ENCODE measurements around the gene STXBP4.
A peak's percentile ranks its signal among the peaks of the same experiment; 100 is the strongest.

STXBP4 gene

GRCh38 chr17:54968262-54968987, at the start of gene STXBP4, which contains the start of gene COX11:
STXBP4 (plus strand) TSS chr17:54968765; CDS start chr17:54986220, 17,455 bp downstream.
COX11 (minus strand) TSS chr17:54968654; CDS start chr17:54968646, 8 bp downstream.
- peak within 1 kb of the TSS; percentile 75 for H3K27ac ChIP-seq
- TF ChIP-seq, protein P1, sequence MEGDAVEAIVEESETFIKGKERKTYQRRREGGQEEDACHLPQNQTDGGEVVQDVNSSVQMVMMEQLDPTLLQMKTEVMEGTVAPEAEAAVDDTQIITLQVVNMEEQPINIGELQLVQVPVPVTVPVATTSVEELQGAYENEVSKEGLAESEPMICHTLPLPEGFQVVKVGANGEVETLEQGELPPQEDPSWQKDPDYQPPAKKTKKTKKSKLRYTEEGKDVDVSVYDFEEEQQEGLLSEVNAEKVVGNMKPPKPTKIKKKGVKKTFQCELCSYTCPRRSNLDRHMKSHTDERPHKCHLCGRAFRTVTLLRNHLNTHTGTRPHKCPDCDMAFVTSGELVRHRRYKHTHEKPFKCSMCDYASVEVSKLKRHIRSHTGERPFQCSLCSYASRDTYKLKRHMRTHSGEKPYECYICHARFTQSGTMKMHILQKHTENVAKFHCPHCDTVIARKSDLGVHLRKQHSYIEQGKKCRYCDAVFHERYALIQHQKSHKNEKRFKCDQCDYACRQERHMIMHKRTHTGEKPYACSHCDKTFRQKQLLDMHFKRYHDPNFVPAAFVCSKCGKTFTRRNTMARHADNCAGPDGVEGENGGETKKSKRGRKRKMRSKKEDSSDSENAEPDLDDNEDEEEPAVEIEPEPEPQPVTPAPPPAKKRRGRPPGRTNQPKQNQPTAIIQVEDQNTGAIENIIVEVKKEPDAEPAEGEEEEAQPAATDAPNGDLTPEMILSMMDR (IDR thresholded peaks at IDR 0.05) = 0 out of 2 replicates have a peak, but pooled peaks have one; percentile 27
- TF ChIP-seq ZFX (IDR thresholded peaks at IDR 0.05; ENCODE audit: borderline replicate concordance) = no peak

- no peak overlapping the region for H3K27ac ChIP-seq
Observed at GRCh38 chr17:54919425-54919824, 49.1 kb upstream of the STXBP4 start.

GRCh38 chr17:54920819-54921218, 47.7 kb upstream of the STXBP4 start:
- TF ChIP-seq, protein P1 (IDR thresholded peaks at IDR 0.05) = no peak
- no peak for TF ChIP-seq ZFX (IDR thresholded peaks at IDR 0.05; ENCODE audit: borderline replicate concordance)
- no peak overlapping the region for H3K27ac ChIP-seq

More at GRCh38 chr17:54919425-54919824, 49.1 kb upstream of the STXBP4 start:
- TF ChIP-seq ZFX (IDR thresholded peaks at IDR 0.05; ENCODE audit: borderline replicate concordance) = no peak
- TF ChIP-seq, protein P1 (IDR thresholded peaks at IDR 0.05) = no peak

DNA sequence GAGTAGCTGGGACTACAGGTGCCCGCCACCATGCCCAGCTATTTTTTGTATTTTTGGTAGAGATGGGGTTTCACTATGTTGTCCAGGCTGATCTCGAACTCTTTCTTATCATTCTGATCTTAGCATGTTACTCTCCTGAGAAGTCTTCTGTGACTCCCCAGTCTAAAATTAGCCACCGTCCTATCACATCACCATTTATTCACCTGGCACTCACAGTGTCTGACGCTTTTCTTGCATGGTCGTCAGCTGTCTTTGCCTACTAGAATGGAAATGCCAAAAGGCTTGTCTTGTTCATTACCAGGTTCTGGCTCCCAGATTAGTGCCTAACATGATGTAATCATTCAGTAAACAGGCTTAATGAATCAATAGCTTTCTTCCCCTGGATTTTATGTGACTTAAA, 44.2 kb upstream of the STXBP4 start:
- TF ChIP-seq ZFX (IDR thresholded peaks at IDR 0.05; ENCODE audit: borderline replicate concordance) = no peak
- TF ChIP-seq, protein P1 (IDR thresholded peaks at IDR 0.05) = no peak
- no peak overlapping the region for H3K27ac ChIP-seq

- H3K27ac ChIP-seq = no peak overlapping the region
- TF ChIP-seq ZFX (IDR thresholded peaks at IDR 0.05; ENCODE audit: borderline replicate concordance) = no peak
- TF ChIP-seq, protein P1 (IDR thresholded peaks at IDR 0.05) = no peak
Observed at GRCh38 chr17:54927525-54927924, 41.0 kb upstream of the STXBP4 start.

DNA sequence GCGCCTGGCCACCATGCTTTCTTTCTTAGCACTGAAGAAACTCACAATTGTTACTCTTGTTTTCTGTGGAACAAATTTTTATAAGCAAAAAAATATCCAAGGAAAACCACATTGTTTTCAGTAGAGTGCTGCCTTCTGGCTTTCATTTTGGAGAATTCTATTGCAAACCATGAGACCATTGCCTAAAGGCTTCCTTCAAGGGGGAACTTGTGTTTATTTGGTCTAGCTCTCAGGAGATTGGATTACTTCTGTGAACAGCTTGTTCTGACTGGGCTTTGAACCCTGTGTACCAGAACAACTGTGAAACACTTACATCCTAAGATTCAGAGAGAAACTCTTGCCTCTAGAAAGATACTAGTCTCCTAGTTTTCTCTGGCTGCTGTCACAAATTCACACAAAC, 35.9 kb upstream of the STXBP4 start:
- TF ChIP-seq, protein P1 (IDR thresholded peaks at IDR 0.05) = no peak
- no peak for TF ChIP-seq ZFX (IDR thresholded peaks at IDR 0.05; ENCODE audit: borderline replicate concordance)

GRCh38 chr17:54933921-54934320, 34.6 kb upstream of the STXBP4 start:
- TF ChIP-seq, protein P1 (IDR thresholded peaks at IDR 0.05) = no peak
- TF ChIP-seq ZFX (IDR thresholded peaks at IDR 0.05; ENCODE audit: borderline replicate concordance) = no peak
- no peak overlapping the region for H3K27ac ChIP-seq

More for the DNA sequence above, 35.9 kb upstream of the STXBP4 start:
- no peak overlapping the region for H3K27ac ChIP-seq
